ENCODE data around the gene CAMSAP1. TPM values are rescaled to one million over a fixed set of nuclear protein-coding genes. Genes with fewer than 3 reads are reported as not detected.

CAMSAP1 gene
- polyA plus RNA-seq, 3 donors, result 0.71 to 9.0 (median 0.75) TPM

DNA sequence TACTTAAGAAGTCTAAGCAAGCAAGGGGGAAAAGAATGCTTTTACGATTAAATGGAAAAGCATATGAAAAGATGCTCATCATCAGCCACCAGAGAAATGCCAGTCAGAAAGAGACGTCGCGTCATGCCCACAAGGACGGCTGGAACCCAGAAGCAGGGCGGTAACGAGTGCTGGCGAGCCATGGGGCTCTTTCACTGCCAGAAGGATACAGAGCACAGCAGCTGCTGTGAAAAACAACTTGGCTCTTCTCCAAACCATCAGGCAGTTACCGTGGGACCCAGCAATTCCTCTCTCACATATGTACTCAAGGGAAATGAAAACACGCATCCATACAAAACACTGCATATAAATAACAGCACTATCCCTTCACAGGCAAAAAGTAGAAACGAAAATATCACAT lies 95.5 kb downstream of the CAMSAP1 start:
- Mint-ChIP-seq H3K4me1 (no peaks in the 10 kb centered on the region), H3K9me3 (no peaks in the 10 kb centered on the region), H3K36me3 (peaks cover 71 to 74% of the 10 kb centered on the region in 2 donors), H3K4me3 (no peak overlapping the region), H3K27me3 (ENCODE audit: low read depth in 3 of 3) (no peaks in the 10 kb centered on the region), H3K27ac (no peak overlapping the region)
- peaks cover 66 to 80% of the 10 kb centered on the region in 2 donors for H3K36me3 ChIP-seq (replicated peaks in 1 of 2; ENCODE audit: control insufficient read depth in 1 of 2, insufficient read depth in 2 of 2, low read length in 2 of 2)
- TF ChIP-seq CTCF (IDR thresholded peaks at IDR 0.05), result no peak
- no peak overlapping the region for H3K27ac ChIP-seq (ENCODE audit: low read depth in 1 of 2, low read length in 2 of 2)
- DNase-seq, result no peak
- H3K27me3 ChIP-seq (ENCODE audit: control insufficient read depth in 2 of 2, insufficient read depth in 2 of 2, low read length in 2 of 2), result no peaks in the 10 kb centered on the region
- no peaks in the 10 kb centered on the region for H3K9me3 ChIP-seq (replicated peaks in 1 of 2; ENCODE audit: control insufficient read depth in 1 of 2, insufficient read depth in 1 of 2, low read length in 2 of 2)
- no peaks in the 10 kb centered on the region for H3K4me1 ChIP-seq (ENCODE audit: control insufficient read depth in 1 of 2, insufficient read depth in 2 of 2, low read length in 2 of 2)
- H3K79me2 ChIP-seq (ENCODE audit: insufficient read depth, low read length), result no peaks in the 10 kb centered on the region
- WGBS (ENCODE audit: insufficient coverage), result 85% methylated on average over 10 of the region's 11 CpGs
- no peak overlapping the region for H3K4me3 ChIP-seq (replicated peaks in 1 of 3; ENCODE audit: low read depth in 2 of 3, low read length in 3 of 3)
- H2AFZ ChIP-seq (ENCODE audit: insufficient read depth, low read depth, low read length, poor library complexity, severe bottlenecking), result no peak overlapping the region
- H3K4me2 ChIP-seq (replicated peaks; ENCODE audit: extremely low read depth, low read length, poor library complexity, severe bottlenecking), result no peak overlapping the region
- no peak overlapping the region for H3K9ac ChIP-seq (ENCODE audit: insufficient read depth, low read length, poor library complexity, severe bottlenecking)
- intact Hi-C loops (cut with micrococcal nuclease), result no loop called here
- no peaks in the 10 kb centered on the region for H4K20me1 ChIP-seq (ENCODE audit: insufficient read depth, low read length)

DNA sequence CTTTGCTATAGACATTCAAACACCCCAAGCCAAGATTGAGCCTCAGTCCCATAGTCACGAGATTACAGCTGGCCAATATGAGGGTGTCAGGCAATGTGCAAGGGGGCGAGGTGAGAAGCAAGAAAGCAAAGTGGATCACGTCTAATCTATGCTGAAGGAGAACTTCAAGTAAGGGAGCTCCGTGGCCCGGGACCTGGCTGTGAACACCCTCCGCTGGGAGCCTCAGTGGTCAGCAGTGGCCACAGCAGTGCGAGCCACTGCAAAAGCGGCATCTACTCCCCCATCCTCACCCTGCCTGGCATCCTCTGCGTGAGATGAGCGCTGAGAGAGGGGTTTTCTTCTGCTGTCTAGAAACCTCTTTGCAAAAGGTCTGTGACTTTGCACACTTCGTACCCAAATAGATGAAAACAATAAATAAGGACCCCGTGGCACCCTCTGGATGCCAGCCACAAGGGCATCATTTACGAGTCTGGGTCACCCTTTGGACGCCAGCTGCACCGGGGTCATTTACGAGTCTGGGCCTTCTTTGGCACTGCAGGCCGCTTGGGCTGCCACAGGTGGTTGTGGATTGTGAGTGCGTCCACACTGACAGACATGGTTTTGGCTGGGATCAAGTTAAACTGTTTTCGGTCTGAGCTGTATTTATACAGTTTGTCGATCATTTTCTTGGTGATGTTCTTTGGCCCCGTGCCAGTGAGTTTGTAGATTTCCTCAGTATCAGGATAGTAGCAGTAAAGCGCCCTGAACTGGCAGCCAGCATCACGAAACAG lies 96.4 kb downstream of the CAMSAP1 start:
- Mint-ChIP-seq H3K4me1 (no peaks in the 10 kb centered on the region), H3K9me3 (no peaks in the 10 kb centered on the region), H3K36me3 (peaks cover 63 to 66% of the 10 kb centered on the region in 2 donors), H3K4me3 (no peak overlapping the region), H3K27me3 (ENCODE audit: low read depth in 3 of 3) (no peaks in the 10 kb centered on the region), H3K27ac (no peak overlapping the region)
- WGBS (ENCODE audit: insufficient coverage), result 98% methylated on average over 17 of the region's 23 CpGs
- no peak overlapping the region for H2AFZ ChIP-seq (ENCODE audit: insufficient read depth, low read depth, low read length, poor library complexity, severe bottlenecking)
- TF ChIP-seq CTCF (IDR thresholded peaks at IDR 0.05), result no peak
- H3K9me3 ChIP-seq (replicated peaks in 1 of 2; ENCODE audit: control insufficient read depth in 1 of 2, insufficient read depth in 1 of 2, low read length in 2 of 2), result no peaks in the 10 kb centered on the region
- H3K4me1 ChIP-seq (ENCODE audit: control insufficient read depth in 1 of 2, insufficient read depth in 2 of 2, low read length in 2 of 2), result no peaks in the 10 kb centered on the region
- no peak overlapping the region for H3K4me3 ChIP-seq (replicated peaks in 1 of 3; ENCODE audit: low read depth in 2 of 3, low read length in 3 of 3)
- H3K27ac ChIP-seq (ENCODE audit: low read depth in 1 of 2, low read length in 2 of 2), result no peak overlapping the region
- H3K27me3 ChIP-seq (ENCODE audit: control insufficient read depth in 2 of 2, insufficient read depth in 2 of 2, low read length in 2 of 2), result no peaks in the 10 kb centered on the region
- DNase-seq, result no peak
- no peak overlapping the region for H3K4me2 ChIP-seq (replicated peaks; ENCODE audit: extremely low read depth, low read length, poor library complexity, severe bottlenecking)
- no peak overlapping the region for H3K9ac ChIP-seq (ENCODE audit: insufficient read depth, low read length, poor library complexity, severe bottlenecking)
- no peaks in the 10 kb centered on the region for H3K79me2 ChIP-seq (ENCODE audit: insufficient read depth, low read length)
- intact Hi-C loops (cut with micrococcal nuclease), result no loop called here
- H4K20me1 ChIP-seq (ENCODE audit: insufficient read depth, low read length), result no peaks in the 10 kb centered on the region
- peaks cover 58 to 71% of the 10 kb centered on the region in 2 donors for H3K36me3 ChIP-seq (replicated peaks in 1 of 2; ENCODE audit: control insufficient read depth in 1 of 2, insufficient read depth in 2 of 2, low read length in 2 of 2)

All from CD14-positive monocyte (primary cell).